ENCODE data around the gene CHST7.

The CHST7 gene

GRCh38 chrX:46576458-46576857 lies 2.9 kb downstream of the CHST7 start:
- TF ChIP-seq CTCF (IDR thresholded peaks at IDR 0.05; ENCODE audit: low read depth, low read length), result no peak
- no peak for TF ChIP-seq POLR2A (IDR thresholded peaks at IDR 0.05; ENCODE audit: extremely low read depth, insufficient read length)
- no peak for TF ChIP-seq MYC (IDR thresholded peaks at IDR 0.05; ENCODE audit: low read depth, low read length)
- no peak for TF ChIP-seq MAX (IDR thresholded peaks at IDR 0.05; ENCODE audit: low read depth, low read length)
- no peak for DNase-seq (ENCODE audit: low read depth)

GRCh38 chrX:46577221-46578005 lies 3.8 kb downstream of the CHST7 start:
- TF ChIP-seq CTCF (IDR thresholded peaks at IDR 0.05; ENCODE audit: low read depth, low read length) (no peak), POLR2A (IDR thresholded peaks at IDR 0.05; ENCODE audit: extremely low read depth, insufficient read length) (no peak), MAX (IDR thresholded peaks at IDR 0.05; ENCODE audit: low read depth, low read length) (no peak), MYC (IDR thresholded peaks at IDR 0.05; ENCODE audit: low read depth, low read length) (no peak)
- H3K4me3 ChIP-seq (ENCODE audit: low read depth, low read length), result no peak overlapping the region
- no peak for DNase-seq (ENCODE audit: low read depth)

More at GRCh38 chrX:46576458-46576857, 2.9 kb downstream of the CHST7 start:
- no peak overlapping the region for H3K4me3 ChIP-seq (ENCODE audit: low read depth, low read length)

GRCh38 chrX:46579250-46579649 lies 5.7 kb downstream of the CHST7 start:
- DNase-seq (ENCODE audit: low read depth), result no peak
- H3K4me3 ChIP-seq (ENCODE audit: low read depth, low read length), result no peak overlapping the region
- no peak for TF ChIP-seq MAX (IDR thresholded peaks at IDR 0.05; ENCODE audit: low read depth, low read length)
- TF ChIP-seq MYC (IDR thresholded peaks at IDR 0.05; ENCODE audit: low read depth, low read length), result no peak
- no peak for TF ChIP-seq POLR2A (IDR thresholded peaks at IDR 0.05; ENCODE audit: extremely low read depth, insufficient read length)
- TF ChIP-seq CTCF (IDR thresholded peaks at IDR 0.05; ENCODE audit: low read depth, low read length), result no peak

GRCh38 chrX:46580613-46581012 lies 7.0 kb downstream of the CHST7 start:
- TF ChIP-seq CTCF (IDR thresholded peaks at IDR 0.05; ENCODE audit: low read depth, low read length), result no peak
- TF ChIP-seq MAX (IDR thresholded peaks at IDR 0.05; ENCODE audit: low read depth, low read length), result no peak
- TF ChIP-seq MYC (IDR thresholded peaks at IDR 0.05; ENCODE audit: low read depth, low read length), result no peak
- no peak for TF ChIP-seq POLR2A (IDR thresholded peaks at IDR 0.05; ENCODE audit: extremely low read depth, insufficient read length)
- no peak overlapping the region for H3K4me3 ChIP-seq (ENCODE audit: low read depth, low read length)
- no peak for DNase-seq (ENCODE audit: low read depth)

- H3K4me3 ChIP-seq (ENCODE audit: low read depth, low read length), result no peak overlapping the region
- DNase-seq (ENCODE audit: low read depth), result no peak
- TF ChIP-seq POLR2A (IDR thresholded peaks at IDR 0.05; ENCODE audit: extremely low read depth, insufficient read length) (no peak), MYC (IDR thresholded peaks at IDR 0.05; ENCODE audit: low read depth, low read length) (no peak), MAX (IDR thresholded peaks at IDR 0.05; ENCODE audit: low read depth, low read length) (no peak), CTCF (IDR thresholded peaks at IDR 0.05; ENCODE audit: low read depth, low read length) (no peak)
Observed at GRCh38 chrX:46582325-46582724, 8.8 kb downstream of the CHST7 start.
